ENCODE results near the gene CEBPE. TPM values are rescaled to one million over a fixed set of nuclear protein-coding genes. Genes with fewer than 3 reads are reported as not detected.

CEBPE gene
- polyA plus RNA-seq, 1 donor from 2014 or later = not detected

DNA sequence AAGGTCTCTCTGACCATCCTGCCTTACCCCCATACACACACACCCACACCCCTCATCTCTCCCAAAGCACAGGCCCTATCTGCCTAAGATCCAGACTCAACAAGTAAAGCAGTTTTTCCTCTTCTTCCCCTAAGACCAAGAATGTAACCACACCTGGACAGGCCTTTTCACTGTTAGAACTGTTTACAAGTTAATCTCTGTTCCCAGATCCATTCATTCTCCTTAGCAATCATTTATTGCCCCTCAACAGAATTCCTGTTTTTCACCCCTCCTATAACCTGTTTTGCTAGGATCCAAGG, 12.4 kb downstream of the CEBPE start:
- Histone ChIP-seq H3K79me2 (replicated peaks; ENCODE audit: insufficient read depth, low read length) (no peaks in the 10 kb centered on the region), H3K27ac (ENCODE audit: low read length) (no peak overlapping the region), H3K9me3 (ENCODE audit: low read length) (no peaks in the 10 kb centered on the region), H3K4me3 (ENCODE audit: low read length) (no peak overlapping the region), H3K36me3 (ENCODE audit: insufficient read depth, low read length) (no peaks in the 10 kb centered on the region), H3K27me3 (ENCODE audit: insufficient read depth, low read depth, low read length) (no peaks in the 10 kb centered on the region), H3F3A (ENCODE audit: insufficient read depth, low read length, poor library complexity, severe bottlenecking) (no peaks in the 10 kb centered on the region), H3K9ac (ENCODE audit: low read length) (no peak overlapping the region), H2AFZ (ENCODE audit: low read depth, low read length) (no peak overlapping the region), H3K4me2 (ENCODE audit: low read length) (no peak overlapping the region), H4K20me1 (ENCODE audit: insufficient read depth) (no peaks in the 10 kb centered on the region), H3K9me2 (ENCODE audit: insufficient read depth, low read length) (no peaks in the 10 kb centered on the region)
- TF ChIP-seq MXI1 (conservative IDR thresholded peaks at IDR 0.05; ENCODE audit: poor library complexity, severe bottlenecking) = no peak
- TF ChIP-seq, protein P1, sequence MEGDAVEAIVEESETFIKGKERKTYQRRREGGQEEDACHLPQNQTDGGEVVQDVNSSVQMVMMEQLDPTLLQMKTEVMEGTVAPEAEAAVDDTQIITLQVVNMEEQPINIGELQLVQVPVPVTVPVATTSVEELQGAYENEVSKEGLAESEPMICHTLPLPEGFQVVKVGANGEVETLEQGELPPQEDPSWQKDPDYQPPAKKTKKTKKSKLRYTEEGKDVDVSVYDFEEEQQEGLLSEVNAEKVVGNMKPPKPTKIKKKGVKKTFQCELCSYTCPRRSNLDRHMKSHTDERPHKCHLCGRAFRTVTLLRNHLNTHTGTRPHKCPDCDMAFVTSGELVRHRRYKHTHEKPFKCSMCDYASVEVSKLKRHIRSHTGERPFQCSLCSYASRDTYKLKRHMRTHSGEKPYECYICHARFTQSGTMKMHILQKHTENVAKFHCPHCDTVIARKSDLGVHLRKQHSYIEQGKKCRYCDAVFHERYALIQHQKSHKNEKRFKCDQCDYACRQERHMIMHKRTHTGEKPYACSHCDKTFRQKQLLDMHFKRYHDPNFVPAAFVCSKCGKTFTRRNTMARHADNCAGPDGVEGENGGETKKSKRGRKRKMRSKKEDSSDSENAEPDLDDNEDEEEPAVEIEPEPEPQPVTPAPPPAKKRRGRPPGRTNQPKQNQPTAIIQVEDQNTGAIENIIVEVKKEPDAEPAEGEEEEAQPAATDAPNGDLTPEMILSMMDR (IDR thresholded peaks at IDR 0.05; ENCODE audit: poor library complexity, severe bottlenecking) = no peak
- no peak for TF ChIP-seq EP300 (conservative IDR thresholded peaks at IDR 0.05; ENCODE audit: poor library complexity, severe bottlenecking)

- no peaks in the 10 kb centered on the region for H4K20me1 ChIP-seq (ENCODE audit: insufficient read depth)
- H3K9ac ChIP-seq (ENCODE audit: low read length) = no peak overlapping the region
- H3K9me2 ChIP-seq (ENCODE audit: insufficient read depth, low read length) = no peaks in the 10 kb centered on the region
- no peaks in the 10 kb centered on the region for H3F3A ChIP-seq (ENCODE audit: insufficient read depth, low read length, poor library complexity, severe bottlenecking)
- no peaks in the 10 kb centered on the region for H3K27me3 ChIP-seq (ENCODE audit: insufficient read depth, low read depth, low read length)
- no peak overlapping the region for H3K4me3 ChIP-seq (ENCODE audit: low read length)
- no peaks in the 10 kb centered on the region for H3K79me2 ChIP-seq (replicated peaks; ENCODE audit: insufficient read depth, low read length)
- H3K9me3 ChIP-seq (ENCODE audit: low read length) = no peaks in the 10 kb centered on the region
- H2AFZ ChIP-seq (ENCODE audit: low read depth, low read length) = no peak overlapping the region
- H3K4me2 ChIP-seq (ENCODE audit: low read length) = no peak overlapping the region
- H3K27ac ChIP-seq (ENCODE audit: low read length) = no peak overlapping the region
- no peaks in the 10 kb centered on the region for H3K36me3 ChIP-seq (ENCODE audit: insufficient read depth, low read length)
- TF ChIP-seq SMC3 (conservative IDR thresholded peaks at IDR 0.05; ENCODE audit: poor library complexity) (no peak), TAF1 (IDR thresholded peaks at IDR 0.05; ENCODE audit: low read depth) (no peak)
Measured at GRCh38 chr14:23105348-23105824, 13.7 kb downstream of the CEBPE start.

DNA sequence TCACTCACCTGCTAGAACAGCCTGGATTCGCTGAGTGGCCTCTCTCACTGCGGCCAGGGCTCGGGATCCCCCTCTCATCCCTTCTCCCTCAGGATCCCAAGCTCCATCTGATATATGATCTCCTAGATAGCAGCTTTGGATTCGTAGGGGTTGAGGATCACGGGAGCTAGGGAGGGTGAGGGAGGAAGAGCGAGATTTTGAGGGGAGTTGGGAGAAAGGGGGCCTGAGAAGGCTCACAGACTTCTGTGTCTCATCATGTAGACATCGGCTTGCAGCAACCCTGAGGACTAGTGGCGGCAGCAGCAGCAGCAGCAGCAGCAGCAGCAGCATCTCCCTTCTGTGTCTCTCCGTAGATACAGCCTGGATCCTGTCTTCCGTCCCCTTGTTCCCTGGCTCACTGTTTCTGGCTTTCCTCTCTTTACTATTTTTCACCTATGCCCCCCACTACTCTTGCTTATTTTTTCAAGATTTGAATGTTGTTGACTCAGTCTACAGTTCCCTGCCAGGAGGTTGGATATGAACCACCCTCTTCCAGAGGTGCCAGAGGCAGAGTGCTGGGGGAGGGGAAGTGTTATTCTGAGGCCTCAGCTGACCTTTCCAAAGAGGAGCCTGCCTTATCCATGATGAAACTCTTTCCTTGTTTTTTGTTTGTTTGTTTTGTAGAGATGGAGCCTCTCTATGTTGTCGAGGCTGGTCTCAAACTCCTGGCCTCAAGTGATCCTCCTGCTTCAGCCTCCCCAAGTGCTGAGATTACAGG, 14.3 kb downstream of the CEBPE start, which contains the start of gene CIROP:
CIROP (minus strand) TSS at position 399 of the 757 bp plus-strand sequence; CDS start at position 330, 69 bp downstream.
- H3K9me2 ChIP-seq (ENCODE audit: insufficient read depth, low read length) = no peaks in the 10 kb centered on the region
- H3K9ac ChIP-seq (ENCODE audit: low read length) = no peak within 1 kb of the TSS
- H3F3A ChIP-seq (ENCODE audit: insufficient read depth, low read length, poor library complexity, severe bottlenecking) = no peaks in the 10 kb centered on the region
- H3K4me3 ChIP-seq (ENCODE audit: low read length) = no peak within 1 kb of the TSS
- TF ChIP-seq TAF1 (IDR thresholded peaks at IDR 0.05; ENCODE audit: low read depth) = no peak
- no peak for TF ChIP-seq EP300 (conservative IDR thresholded peaks at IDR 0.05; ENCODE audit: poor library complexity, severe bottlenecking)
- TF ChIP-seq, protein P1 (IDR thresholded peaks at IDR 0.05; ENCODE audit: poor library complexity, severe bottlenecking) = no peak
- no peak for TF ChIP-seq RAD21 (conservative IDR thresholded peaks at IDR 0.05)
- TF ChIP-seq EZH2 (IDR thresholded peaks at IDR 0.05; ENCODE audit: borderline replicate concordance, insufficient read depth, low read length, poor library complexity, severe bottlenecking) = no peak
- TF ChIP-seq SMC3 (conservative IDR thresholded peaks at IDR 0.05; ENCODE audit: poor library complexity) = no peak
- TF ChIP-seq, protein P2, sequence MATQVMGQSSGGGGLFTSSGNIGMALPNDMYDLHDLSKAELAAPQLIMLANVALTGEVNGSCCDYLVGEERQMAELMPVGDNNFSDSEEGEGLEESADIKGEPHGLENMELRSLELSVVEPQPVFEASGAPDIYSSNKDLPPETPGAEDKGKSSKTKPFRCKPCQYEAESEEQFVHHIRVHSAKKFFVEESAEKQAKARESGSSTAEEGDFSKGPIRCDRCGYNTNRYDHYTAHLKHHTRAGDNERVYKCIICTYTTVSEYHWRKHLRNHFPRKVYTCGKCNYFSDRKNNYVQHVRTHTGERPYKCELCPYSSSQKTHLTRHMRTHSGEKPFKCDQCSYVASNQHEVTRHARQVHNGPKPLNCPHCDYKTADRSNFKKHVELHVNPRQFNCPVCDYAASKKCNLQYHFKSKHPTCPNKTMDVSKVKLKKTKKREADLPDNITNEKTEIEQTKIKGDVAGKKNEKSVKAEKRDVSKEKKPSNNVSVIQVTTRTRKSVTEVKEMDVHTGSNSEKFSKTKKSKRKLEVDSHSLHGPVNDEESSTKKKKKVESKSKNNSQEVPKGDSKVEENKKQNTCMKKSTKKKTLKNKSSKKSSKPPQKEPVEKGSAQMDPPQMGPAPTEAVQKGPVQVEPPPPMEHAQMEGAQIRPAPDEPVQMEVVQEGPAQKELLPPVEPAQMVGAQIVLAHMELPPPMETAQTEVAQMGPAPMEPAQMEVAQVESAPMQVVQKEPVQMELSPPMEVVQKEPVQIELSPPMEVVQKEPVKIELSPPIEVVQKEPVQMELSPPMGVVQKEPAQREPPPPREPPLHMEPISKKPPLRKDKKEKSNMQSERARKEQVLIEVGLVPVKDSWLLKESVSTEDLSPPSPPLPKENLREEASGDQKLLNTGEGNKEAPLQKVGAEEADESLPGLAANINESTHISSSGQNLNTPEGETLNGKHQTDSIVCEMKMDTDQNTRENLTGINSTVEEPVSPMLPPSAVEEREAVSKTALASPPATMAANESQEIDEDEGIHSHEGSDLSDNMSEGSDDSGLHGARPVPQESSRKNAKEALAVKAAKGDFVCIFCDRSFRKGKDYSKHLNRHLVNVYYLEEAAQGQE (IDR thresholded peaks at IDR 0.05; ENCODE audit: borderline replicate concordance) = no peak
- TF ChIP-seq POLR2AphosphoS5 (IDR thresholded peaks at IDR 0.05) = no peak
- H3K27ac ChIP-seq (ENCODE audit: low read length) = no peak within 1 kb of the TSS
- no peak within 1 kb of the TSS for H3K4me2 ChIP-seq (ENCODE audit: low read length)
- H3K9me3 ChIP-seq (ENCODE audit: low read length) = no peaks in the 10 kb centered on the region
- H3K27me3 ChIP-seq (ENCODE audit: insufficient read depth, low read depth, low read length) = no peaks in the 10 kb centered on the region
- no peaks in the 10 kb centered on the region for H3K79me2 ChIP-seq (replicated peaks; ENCODE audit: insufficient read depth, low read length)
- no peaks in the 10 kb centered on the region for H3K36me3 ChIP-seq (ENCODE audit: insufficient read depth, low read length)
- H2AFZ ChIP-seq (ENCODE audit: low read depth, low read length) = no peak within 1 kb of the TSS
- no peaks in the 10 kb centered on the region for H4K20me1 ChIP-seq (ENCODE audit: insufficient read depth)
